Parathyroid adenoma (tissue), 2 donors: ENCODE data around the gene CNN2.

Experiments used
- H2AFZ ChIP-seq: fragments of 300-600 bp; sonication (generic); one replicate; pipeline ENCODE4 v1.7.0; 2017; ENCODE audit warnings: antibody characterized with exemption, mild to moderate bottlenecking
- H3K27ac ChIP-seq: fragments of 300-600 bp; sonication (generic); one replicate; pipeline ENCODE4 v1.7.0; 2017
- H3K27me3 ChIP-seq: fragments of 300-600 bp; sonication (generic); one replicate; pipeline ENCODE4 v1.7.0; 2017; ENCODE audit warnings: low read length; ENCODE audit not compliant: control insufficient read depth, insufficient read depth
- H3K36me3 ChIP-seq: fragments of 300-600 bp; sonication (generic); one replicate; pipeline ENCODE4 v1.7.0; 2017; ENCODE audit warnings: low read length; ENCODE audit not compliant: control insufficient read depth, insufficient read depth
- H3K4me1 ChIP-seq: fragments of 300-600 bp; sonication (generic); one replicate; pipeline ENCODE4 v1.7.0; 2017; ENCODE audit warnings: control low read depth
- H3K4me2 ChIP-seq: fragments of 300-600 bp; sonication (generic); one replicate; pipeline ENCODE4 v1.7.0; 2017; ENCODE audit warnings: low read length
- H3K4me3 ChIP-seq: fragments of 300-600 bp; sonication (generic); one replicate; pipeline ENCODE4 v1.7.0; 2017; ENCODE audit warnings: low read depth, low read length
- H3K79me2 ChIP-seq: fragments of 300-600 bp; sonication (generic); one replicate; pipeline ENCODE4 v1.7.0; 2017; ENCODE audit warnings: control low read depth
- H3K9ac ChIP-seq: fragments of 300-600 bp; sonication (generic); one replicate; pipeline ENCODE4 v1.7.0; 2017; ENCODE audit warnings: mild to moderate bottlenecking
- H3K9me3 ChIP-seq: fragments of 300-600 bp; sonication (generic); one replicate; pipeline ENCODE4 v1.7.0; 2017; ENCODE audit warnings: low read length; ENCODE audit not compliant: control insufficient read depth
- TF ChIP-seq, protein P1 (sequence below): fragments of 300-600 bp; sonication (generic); IDR thresholded peaks from one replicate; pipeline ENCODE4 v1.7.0; 2017; ENCODE audit warnings: antibody characterized with exemption, mild to moderate bottlenecking
- donor health status: primary hyperparathyroidism.

CNN2 gene

DNA sequence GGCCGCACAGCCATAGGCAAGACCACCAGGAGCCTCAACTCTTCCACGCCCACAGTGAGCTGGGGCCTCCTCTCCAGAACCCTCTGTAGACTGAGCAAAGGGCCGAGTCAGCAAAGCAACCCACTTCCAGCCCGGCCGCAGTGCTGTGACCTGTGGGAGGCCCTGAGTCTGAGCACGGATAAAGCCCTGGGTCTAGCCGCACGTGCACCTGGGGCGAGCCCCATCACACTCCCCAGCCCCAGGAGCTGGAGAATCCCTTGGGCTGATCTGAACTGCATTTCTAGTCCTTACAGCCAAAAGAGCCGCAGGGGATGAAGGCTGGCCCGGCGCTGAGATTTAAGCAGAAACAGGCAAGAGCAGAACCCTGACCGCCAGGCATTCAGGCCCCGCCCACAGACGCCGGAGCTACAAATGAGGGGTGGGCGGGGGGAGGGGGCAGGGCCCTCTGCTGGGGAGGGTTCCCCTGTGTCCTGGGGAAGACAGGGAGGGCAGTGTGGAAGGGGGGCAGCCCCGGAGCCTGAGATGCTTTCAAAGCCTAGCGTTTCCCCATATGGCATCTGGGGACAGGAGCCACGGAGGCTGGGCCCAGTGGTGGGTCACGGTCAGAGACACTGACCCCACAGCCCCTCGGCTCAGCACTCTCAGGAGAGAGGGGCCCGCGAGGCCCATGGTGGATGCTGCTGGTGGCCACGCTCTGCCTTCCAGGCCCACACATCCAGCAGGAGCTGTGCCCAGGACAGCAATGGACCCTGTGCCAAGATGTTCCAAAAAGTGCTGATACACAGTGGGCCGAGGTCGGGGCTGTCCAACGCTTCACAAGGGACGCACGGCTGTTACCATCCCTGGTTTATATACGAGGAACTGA lies 10.4 kb upstream of the CNN2 start:
- Histone ChIP-seq H3K4me3 (no peak overlapping the region), H3K9me3 (no peaks in the 10 kb centered on the region), H2AFZ (no peak overlapping the region), H3K36me3 (no peaks in the 10 kb centered on the region), H3K4me2 (peak overlapping the region; percentile 1), H3K9ac (no peak overlapping the region), H3K79me2 (peaks cover 54% of the 10 kb centered on the region), H3K27me3 (no peaks in the 10 kb centered on the region), H3K27ac (peak overlapping the region; percentile 44), H3K4me1 (peaks cover 32% of the 10 kb centered on the region)
- TF ChIP-seq, protein P1, sequence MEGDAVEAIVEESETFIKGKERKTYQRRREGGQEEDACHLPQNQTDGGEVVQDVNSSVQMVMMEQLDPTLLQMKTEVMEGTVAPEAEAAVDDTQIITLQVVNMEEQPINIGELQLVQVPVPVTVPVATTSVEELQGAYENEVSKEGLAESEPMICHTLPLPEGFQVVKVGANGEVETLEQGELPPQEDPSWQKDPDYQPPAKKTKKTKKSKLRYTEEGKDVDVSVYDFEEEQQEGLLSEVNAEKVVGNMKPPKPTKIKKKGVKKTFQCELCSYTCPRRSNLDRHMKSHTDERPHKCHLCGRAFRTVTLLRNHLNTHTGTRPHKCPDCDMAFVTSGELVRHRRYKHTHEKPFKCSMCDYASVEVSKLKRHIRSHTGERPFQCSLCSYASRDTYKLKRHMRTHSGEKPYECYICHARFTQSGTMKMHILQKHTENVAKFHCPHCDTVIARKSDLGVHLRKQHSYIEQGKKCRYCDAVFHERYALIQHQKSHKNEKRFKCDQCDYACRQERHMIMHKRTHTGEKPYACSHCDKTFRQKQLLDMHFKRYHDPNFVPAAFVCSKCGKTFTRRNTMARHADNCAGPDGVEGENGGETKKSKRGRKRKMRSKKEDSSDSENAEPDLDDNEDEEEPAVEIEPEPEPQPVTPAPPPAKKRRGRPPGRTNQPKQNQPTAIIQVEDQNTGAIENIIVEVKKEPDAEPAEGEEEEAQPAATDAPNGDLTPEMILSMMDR: no peak

- TF ChIP-seq, protein P1: no peak
- Histone ChIP-seq H3K36me3 (no peaks in the 10 kb centered on the region), H3K9ac (no peak overlapping the region), H3K4me2 (peak overlapping the region; percentile 56), H3K27ac (peak overlapping the region; percentile 44), H3K27me3 (no peaks in the 10 kb centered on the region), H3K4me1 (peaks cover 32% of the 10 kb centered on the region), H3K4me3 (peak overlapping the region; percentile 16), H3K79me2 (peaks cover 54% of the 10 kb centered on the region), H2AFZ (no peak overlapping the region), H3K9me3 (no peaks in the 10 kb centered on the region)
Measured at GRCh38 chr19:1016647-1017114, 9.7 kb upstream of the CNN2 start.

DNA sequence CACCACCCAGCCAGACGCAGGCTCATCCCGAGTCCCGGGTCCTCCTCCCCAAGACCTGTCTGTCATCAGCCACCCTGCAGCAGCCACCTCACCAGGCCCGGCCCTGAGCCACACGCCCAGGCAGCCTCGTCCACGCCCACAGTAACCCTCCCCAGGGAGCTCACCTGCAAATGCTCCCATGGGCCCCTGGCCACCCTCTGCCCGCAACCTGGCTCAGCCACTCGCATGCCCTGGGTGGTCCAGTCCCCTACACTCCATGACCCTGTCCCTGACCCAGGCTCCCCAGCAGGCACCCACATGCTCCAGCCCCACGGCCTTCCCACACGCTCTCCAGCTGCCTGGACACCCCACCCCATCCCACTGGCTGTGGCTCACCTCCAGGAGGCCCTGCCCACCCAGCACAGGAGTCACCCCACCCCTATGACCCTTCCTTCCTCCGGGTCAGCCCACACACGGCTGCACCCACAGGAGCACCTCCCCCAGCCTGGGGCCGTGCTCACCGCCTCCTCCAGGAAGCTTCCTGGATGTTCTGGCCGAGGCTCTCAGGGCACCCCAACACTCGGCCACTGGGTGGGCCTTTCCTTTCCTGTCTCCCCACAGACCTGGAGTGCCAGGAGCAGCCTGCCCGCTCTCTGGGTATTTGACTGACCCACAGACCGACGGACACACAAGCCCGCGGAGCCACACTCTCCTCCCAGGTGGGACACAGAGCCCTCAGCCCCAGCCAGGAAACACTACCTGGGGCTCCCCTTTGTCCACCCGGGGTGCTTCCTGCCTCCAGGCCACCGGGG lies 9.1 kb upstream of the CNN2 start:
- Histone ChIP-seq H3K4me1 (peaks cover 32% of the 10 kb centered on the region), H3K9me3 (no peaks in the 10 kb centered on the region), H3K4me3 (peak overlapping the region; percentile 16), H3K9ac (no peak overlapping the region), H3K27ac (peak overlapping the region; percentile 44), H3K27me3 (no peaks in the 10 kb centered on the region), H3K79me2 (peaks cover 54% of the 10 kb centered on the region), H3K4me2 (peak overlapping the region; percentile 56), H2AFZ (no peak overlapping the region), H3K36me3 (no peaks in the 10 kb centered on the region)
- TF ChIP-seq, protein P1: no peak

GRCh38 chr19:1017906-1018305 lies 8.5 kb upstream of the CNN2 start:
- Histone ChIP-seq H3K27ac (no peak overlapping the region), H3K27me3 (no peaks in the 10 kb centered on the region), H2AFZ (no peak overlapping the region), H3K9me3 (no peaks in the 10 kb centered on the region), H3K79me2 (peaks cover 54% of the 10 kb centered on the region), H3K4me1 (peaks cover 32% of the 10 kb centered on the region), H3K36me3 (no peaks in the 10 kb centered on the region), H3K9ac (no peak overlapping the region), H3K4me2 (peak overlapping the region; percentile 56), H3K4me3 (no peak overlapping the region)
- TF ChIP-seq, protein P1: no peak
